SH-SY5Y (cell line): ENCODE results near the gene SART1.

Experiments
- GATA2 ChIP-seq: IDR thresholded peaks from 2 replicates; pipeline ENCODE4 v1.6.1; 2011; ENCODE audit warnings: mild to moderate bottlenecking, low read depth, low read length
- GATA3 ChIP-seq: IDR thresholded peaks from 2 replicates; pipeline ENCODE4 v1.6.1; 2011; ENCODE audit warnings: low read depth, mild to moderate bottlenecking, low read length, moderate library complexity

SART1 gene

DNA sequence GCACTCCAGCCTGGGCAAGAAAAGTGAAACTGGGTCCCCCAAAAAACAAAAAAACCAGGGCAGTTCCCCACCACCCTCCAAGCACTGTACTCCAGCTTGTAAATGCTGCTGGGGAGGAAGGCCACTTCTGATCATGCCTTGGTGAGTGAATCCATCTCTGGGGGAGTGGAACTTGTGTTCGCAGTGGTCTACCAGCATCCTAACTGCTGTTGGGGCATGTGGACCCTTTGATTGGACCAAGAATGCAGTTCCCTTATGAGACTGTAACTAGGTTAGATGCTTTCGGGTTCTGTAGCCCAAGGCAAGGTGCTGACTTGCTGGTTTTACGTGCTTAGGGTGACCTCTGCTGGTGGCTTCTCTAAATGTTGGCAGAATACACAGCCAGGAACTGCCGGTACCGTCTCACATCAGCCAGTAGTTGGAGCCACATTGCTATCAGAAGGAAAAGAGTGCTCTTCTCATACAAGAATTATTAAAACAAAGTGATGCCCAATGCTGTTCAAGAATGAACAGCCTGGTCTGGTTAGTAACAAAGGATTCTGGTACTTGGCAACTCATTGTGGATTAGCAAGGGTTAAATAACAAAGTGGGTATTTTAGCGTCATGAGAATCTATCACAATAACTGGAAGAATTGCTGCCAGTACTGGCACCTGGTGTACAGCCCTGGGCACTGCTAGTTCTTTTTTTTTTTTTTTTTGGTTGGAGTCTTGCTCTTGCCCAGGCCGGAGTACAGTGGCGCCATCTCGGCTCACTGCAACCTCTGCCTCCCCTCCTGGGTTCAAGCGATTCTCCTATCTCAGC lies 27.5 kb downstream of the SART1 start:
- TF ChIP-seq GATA3 (no peak), GATA2 (no peak)

DNA sequence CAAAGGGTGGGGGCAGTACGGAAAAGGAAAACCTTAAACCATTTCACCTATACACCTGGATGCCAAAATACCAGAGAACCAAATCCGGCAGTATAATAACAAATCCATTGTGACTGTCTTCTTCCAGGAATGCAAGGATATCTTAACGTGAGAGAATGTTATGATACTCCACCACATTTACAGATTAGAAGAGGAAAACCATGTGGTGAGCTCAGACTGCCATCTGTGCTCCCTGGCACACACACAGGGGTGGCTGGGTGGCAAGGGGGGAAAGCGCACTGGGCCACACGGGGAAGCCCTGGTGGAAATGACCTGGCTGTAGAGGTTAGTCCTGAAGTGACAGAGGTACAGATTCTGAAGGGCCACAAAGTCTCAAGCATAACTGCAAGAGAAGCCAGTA lies 30.5 kb downstream of the SART1 start:
- TF ChIP-seq GATA3 (no peak), GATA2 (no peak)

DNA sequence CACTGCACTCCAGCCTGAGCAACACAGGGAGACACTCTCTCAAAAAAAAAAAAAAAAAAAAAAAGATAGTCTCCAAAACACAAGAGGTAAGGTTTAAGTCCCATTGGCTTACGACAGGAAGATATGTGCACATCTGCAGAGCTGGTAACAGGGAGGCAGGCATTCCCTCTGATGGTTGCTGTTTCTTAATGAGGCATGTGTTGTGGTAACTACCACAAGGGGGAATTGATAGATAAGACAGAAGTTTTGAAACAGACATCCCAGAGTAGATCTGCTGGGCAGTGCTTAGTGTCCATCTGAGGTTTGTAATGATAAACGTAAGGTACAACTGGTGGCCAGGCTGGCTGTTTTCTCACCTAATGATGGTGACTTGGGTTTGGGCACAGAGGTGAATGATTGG lies 35.8 kb downstream of the SART1 start:
- no peak for TF ChIP-seq GATA3
- no peak for TF ChIP-seq GATA2

DNA sequence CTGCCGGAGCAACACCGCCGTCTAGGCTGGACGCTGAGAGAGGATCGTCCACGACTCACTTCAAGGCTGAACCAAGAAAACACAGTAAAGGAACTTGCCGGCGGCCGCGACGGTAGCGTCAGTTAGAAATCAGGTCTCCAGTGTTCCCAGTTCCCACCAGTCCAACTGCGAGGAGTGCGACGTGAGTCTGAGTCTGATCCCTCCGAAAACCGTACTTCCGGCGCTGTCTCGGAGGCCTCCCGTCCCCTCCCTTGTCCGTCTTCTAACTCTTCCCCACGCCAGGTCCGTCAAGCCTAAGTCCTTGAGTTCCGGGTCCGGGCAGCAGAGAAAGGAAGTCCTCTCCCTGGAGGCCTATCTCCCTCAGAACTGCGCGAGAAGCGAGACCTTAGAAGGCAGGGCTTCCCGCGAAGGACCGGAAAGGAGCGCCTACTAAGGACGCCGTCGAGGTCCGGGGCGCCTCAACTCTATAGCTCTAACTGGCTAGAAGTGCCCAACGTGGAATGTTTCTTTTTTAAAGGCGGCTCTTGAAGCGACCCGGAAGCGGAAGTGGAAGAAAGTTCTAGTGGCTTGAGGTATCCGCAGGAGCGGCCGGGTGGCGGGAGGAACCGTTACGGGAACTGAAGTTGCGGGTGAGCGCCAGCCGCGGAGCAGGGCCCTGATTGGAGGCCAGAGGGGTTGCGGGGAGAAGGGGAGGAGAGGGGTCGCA lies 40.6 kb downstream of the SART1 start, which contains the start of the genes BANF1 and EIF1AD:
Gene BANF1 (plus strand): TSS at position 562 of the 706 bp plus-strand sequence. CDS start 748 bp downstream, outside the sequence.
Gene EIF1AD (minus strand): TSS at position 216 of the 706 bp plus-strand sequence. CDS start 1,768 bp downstream, outside the sequence.
- TF ChIP-seq GATA2 (peak; percentile 32; the same call in 1 of the 2 replicates), GATA3 (no peak)

DNA sequence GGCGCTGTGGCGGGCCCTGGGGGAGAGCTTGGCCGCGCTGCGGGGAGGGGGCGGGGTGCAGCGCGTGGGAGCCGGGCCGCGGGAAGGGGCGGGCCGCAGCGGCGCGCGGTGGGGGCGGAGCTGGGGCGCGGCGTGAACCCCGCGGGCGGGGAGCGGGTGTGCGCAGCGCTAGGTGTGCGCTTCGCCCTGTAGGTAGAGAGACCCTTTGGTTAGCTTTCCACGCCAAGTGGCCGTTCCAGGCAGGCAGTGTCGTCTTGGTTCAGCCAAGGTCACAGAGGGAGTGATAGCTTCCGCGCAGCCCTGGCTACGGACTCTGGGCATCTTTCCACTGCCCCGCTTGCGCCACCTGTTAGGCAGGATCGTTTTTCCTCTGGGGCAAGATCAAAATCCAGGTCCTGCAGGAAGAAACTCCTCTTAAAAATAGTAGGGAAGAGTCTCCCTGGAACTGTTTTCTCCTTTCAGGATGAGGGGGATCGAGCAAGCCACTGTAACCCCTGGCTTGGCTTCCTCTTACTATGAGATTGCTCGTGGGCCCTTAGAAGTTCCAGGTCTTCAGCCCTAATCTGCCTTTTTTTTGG lies 41.2 kb downstream of the SART1 start:
- no peak for TF ChIP-seq GATA2
- TF ChIP-seq GATA3 = no peak

DNA sequence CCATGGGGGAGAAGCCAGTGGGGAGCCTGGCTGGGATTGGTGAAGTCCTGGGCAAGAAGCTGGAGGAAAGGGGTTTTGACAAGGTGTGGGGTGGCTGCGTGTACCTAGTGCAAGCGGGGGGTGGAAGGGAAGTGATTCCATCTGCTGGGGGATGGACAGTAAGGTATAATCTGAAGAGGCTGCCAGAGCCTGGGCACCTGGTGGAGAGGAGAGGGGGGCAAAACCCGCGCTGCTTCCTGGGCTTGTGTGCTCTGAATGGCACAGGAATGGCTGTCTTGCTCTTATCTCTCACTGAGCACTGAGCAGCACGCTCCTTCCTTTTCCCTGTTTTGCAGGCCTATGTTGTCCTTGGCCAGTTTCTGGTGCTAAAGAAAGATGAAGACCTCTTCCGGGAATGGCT lies 41.8 kb downstream of the SART1 start:
- no peak for TF ChIP-seq GATA2
- TF ChIP-seq GATA3 = no peak

DNA sequence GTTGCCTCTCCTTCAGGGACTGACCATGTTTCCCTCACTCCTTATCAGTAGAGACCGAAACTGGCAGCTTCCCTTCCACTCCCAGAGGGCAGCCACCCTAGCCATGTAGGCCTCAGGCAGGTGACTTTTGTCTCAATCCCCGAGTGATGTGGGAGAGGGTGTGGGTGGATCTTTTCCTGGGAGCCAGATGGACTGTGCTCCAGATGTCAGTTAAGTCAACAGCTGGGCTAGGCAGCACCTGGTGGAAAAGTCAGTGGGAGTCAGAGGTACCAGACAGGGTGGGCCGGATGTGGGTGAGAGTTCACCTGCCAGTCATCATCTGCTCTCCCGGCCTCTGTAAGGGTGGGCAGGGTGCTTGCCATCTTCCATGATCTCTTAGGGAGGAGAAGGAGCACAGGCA lies 42.7 kb downstream of the SART1 start:
- TF ChIP-seq GATA2 (no peak), GATA3 (no peak)

DNA sequence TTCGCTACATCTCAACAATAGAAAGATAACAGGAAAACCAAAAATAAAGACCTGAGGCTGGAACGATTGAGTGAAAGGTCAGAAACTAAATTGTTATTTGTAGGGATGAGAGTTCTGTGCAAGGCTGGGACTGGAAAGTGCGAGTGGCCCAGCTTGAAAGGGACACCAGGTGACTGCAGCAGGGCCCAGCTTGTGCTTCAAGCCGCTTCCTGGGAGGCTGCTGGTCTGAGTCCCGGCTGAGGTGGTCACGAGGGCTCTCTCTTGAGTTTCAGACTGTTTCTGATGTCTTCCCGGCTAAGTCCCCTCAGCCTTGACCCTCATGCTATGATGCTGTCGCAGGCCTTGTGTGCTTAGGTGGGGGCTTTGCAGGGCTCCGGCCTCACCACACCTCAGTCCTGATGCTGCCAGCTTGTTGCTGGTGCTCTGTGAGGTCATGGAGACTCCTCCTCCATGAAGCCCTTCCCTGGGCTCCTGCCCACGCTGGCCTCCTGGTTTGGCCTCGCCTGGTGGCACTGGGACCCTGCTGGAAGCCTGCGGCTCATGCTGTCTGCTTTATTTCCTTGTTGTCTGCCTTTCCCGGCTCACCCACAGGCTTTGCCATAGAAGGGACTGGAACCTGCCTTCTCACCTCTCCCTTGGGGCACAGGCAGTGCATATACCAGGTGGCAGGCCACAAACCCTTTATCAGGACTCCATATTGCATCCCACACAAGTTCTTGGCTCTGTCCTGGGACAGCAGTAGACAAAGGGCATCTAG lies 44.8 kb downstream of the SART1 start:
- no peak for TF ChIP-seq GATA3
- TF ChIP-seq GATA2 = no peak

DNA sequence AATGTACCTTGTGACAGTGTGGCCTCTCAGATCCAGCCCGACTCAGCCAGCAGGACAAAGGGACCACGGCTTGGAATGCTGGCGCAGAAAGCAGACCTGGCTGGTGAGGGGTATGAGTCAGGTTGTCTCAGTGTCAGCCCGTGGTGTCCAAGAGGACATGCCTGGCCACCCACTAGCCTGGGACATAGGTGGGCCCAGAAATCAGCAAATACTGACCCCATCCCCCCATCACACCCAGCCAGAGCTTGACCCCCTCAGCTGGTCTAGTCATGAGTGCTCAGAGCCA lies 45.3 kb downstream of the SART1 start:
- TF ChIP-seq GATA2 (no peak), GATA3 (no peak)

DNA sequence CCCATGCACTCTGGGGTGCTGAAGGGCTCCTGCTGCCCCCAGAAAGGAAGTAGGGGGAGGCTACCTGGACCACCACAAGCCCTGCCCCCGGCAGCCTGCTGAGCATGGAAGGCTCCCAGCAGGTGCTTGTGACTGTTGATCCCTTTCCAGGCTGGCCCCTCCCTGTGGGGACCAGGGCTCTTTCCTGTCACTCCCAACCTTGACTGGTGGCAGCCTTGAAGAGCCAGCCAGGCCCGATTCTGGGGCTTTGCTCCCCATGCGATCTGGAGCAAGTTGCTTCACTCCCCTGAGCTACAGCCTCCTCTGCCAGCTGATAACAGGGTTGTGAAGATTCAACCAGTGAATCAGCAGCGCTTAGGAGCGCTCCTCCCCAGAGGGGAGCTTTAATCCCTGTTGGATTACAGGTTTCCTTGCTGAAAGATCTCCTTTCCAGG lies 45.7 kb downstream of the SART1 start:
- TF ChIP-seq GATA3 = no peak
- no peak for TF ChIP-seq GATA2

DNA sequence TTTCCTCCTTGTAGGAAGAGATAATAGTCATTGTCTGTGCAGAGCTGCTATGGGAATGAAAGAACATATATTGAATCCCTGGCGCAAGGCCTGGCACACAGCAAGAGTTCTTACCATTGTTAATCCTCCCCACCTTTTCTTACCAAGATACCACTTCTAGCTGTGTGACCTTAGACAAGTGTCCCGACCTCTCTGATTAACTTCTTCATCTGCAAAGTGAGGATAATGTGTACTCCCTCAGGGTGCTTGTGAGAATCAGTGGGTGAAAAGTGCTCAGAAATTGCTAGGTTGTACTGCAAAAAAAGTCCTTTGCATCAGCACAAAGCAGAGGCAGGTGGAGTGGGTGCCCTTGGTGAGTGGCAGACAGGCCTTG lies 46.5 kb downstream of the SART1 start:
- TF ChIP-seq GATA3 (no peak), GATA2 (no peak)

DNA sequence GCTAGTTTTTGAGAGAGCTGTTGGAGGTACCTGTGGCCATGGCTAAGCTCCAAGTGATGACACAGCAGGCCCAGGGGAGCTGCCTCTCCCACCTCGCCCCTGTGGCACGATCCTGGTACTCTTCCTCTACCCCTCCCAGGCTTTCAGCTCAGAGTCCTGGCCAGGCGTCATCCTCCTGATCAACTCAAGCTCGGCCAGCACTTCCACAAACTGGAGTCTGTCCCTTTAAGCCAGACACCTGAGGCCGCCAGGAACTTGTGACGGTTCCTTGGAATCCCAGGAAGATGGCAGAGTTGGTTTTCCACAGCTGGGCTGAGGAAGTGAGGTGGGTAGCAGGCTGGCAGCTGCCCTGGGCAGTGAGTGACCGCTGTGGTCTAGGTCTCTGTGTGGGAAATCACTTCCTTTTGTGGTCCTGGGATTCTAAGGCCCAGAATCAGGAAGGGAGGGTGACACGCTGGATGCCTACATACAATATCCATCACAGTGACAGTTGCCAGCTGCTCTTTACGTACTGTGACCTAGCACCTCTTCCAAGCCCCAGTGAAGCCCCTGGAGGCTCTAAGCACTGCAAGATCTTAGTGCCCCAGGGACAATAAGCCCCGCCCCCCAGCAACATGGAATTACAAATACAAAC lies 47.1 kb downstream of the SART1 start:
- no peak for TF ChIP-seq GATA3
- TF ChIP-seq GATA2 = no peak

DNA sequence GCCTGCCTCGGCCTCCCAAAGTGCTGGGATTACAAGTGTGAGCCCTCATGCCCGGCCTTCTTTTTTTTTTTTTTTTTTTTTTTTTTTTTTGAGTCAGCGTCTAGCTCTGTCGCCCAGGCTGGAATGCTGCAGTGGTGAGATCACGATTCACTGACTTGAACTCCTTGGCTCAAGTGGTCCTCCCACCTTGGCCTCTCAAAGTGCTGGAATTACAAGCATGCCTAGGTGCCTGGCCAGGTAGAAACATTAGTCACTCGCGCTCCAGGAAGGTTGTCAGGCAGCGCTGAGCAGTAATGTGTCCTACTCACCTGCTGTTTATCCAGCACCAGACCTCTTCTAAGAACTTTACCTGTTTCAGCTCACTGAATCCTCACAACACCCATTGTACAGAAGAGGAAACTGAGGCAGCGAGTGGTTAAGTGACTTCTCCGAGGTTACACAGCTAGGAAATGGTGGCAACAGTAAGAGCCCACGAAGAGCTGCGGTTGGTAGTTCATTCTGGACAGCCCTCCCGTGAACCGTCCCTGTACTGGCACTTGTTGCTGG lies 49.8 kb downstream of the SART1 start:
- TF ChIP-seq GATA2 (no peak), GATA3 (no peak)

DNA sequence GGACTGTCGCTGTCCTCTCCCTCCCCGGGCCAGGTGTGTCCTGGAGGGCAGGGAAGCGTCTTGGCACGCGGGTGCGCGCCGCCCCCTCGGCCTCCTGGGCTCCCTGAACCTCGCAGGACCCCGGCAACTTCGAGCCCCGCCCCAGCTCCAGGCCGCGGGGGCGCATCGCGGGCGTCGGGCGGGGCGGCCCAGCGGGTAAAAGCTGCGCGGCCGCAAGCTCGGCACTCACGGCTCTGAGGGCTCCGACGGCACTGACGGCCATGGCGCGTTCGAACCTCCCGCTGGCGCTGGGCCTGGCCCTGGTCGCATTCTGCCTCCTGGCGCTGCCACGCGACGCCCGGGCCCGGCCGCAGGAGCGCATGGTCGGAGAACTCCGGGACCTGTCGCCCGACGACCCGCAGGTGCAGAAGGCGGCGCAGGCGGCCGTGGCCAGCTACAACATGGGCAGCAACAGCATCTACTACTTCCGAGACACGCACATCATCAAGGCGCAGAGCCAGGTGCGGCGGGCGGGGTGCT lies 50.3 kb downstream of the SART1 start, which contains the start of gene CST6:
Gene CST6 (plus strand): TSS at position 224 of the 519 bp plus-strand sequence. CDS start 37 bp downstream, at position 261.
- TF ChIP-seq GATA3 (no peak), GATA2 (no peak)
